MCF 10A (cell line): ENCODE measurements around the gene C4A. TPM values are rescaled to one million over a fixed set of nuclear protein-coding genes. Genes with fewer than 3 reads are reported as not detected.

Experiments
- BruUV-seq: library from RNA; stranded (reverse); fragments of 400-500 nt; replicated peaks from 2 replicates; lab custom pipeline; 2021; lab: Mats Ljungman, UMichigan
- CTCF ChIA-PET: fragments of 300-600 bp; sonication (Branson Sonifier 250); formaldehyde crosslinking; extraction: SDS; loops from one replicate; lab custom pipeline; 2021; ENCODE audit warnings: antibody characterized with exemption, inconsistent platforms; lab: Yijun Ruan, JAX
- POLR2A ChIA-PET: fragments of 300-600, 350-650 bp; sonication (Branson Sonifier 250); formaldehyde crosslinking; extraction: SDS; loops from one replicate; lab custom pipeline; 2020; ENCODE audit warnings: antibody characterized with exemption, inconsistent platforms; lab: Yijun Ruan, JAX
- DNase-seq: peaks from one replicate; pipeline ENCODE4 v3.0.0-alpha.2; 2018; ENCODE audit not compliant: unreplicated experiment
- H3K27ac Mint-ChIP-seq: one replicate; pipeline ENCODE4 v1.8.0; 2022; ENCODE audit warnings: mild to moderate bottlenecking, low read depth, mixed read lengths; ENCODE audit not compliant: unreplicated experiment
- H3K27me3 Mint-ChIP-seq: one replicate; pipeline ENCODE4 v1.8.0; 2022; ENCODE audit warnings: mixed read lengths; ENCODE audit not compliant: insufficient read depth, unreplicated experiment
- H3K36me3 Mint-ChIP-seq: one replicate; pipeline ENCODE4 v1.8.0; 2022; ENCODE audit warnings: mild to moderate bottlenecking, moderate library complexity, mixed read lengths; ENCODE audit not compliant: insufficient read depth, unreplicated experiment
- H3K4me1 Mint-ChIP-seq: one replicate; pipeline ENCODE4 v1.8.0; 2022; ENCODE audit warnings: mixed read lengths; ENCODE audit not compliant: insufficient read depth, unreplicated experiment
- H3K4me3 Mint-ChIP-seq: one replicate; pipeline ENCODE4 v1.8.0; 2022; ENCODE audit warnings: mild to moderate bottlenecking, moderate library complexity, mixed read lengths; ENCODE audit not compliant: unreplicated experiment
- H3K9me3 Mint-ChIP-seq: one replicate; pipeline ENCODE4 v1.8.0; 2022; ENCODE audit warnings: mixed read lengths; ENCODE audit not compliant: unreplicated experiment
- intact Hi-C: fragments of 100-400 bp; cut with micrococcal nuclease; formaldehyde crosslinking; loops from 2 replicates; pipeline ENCODE4 v1.14.1; 2022
- total RNA-seq: library from RNA; stranded (reverse); gene quantifications from 2 replicates; pipeline ENCODE4 v1.2.3, GENCODE V29; 2022
- TF ChIP-seq, protein P1 (sequence below): fragments of 200-600 bp; IDR thresholded peaks from one replicate; pipeline ENCODE4 v1.8.0; 2022; ENCODE audit warnings: antibody characterized with exemption, mild to moderate bottlenecking; ENCODE audit not compliant: unreplicated experiment

C4A gene
- total RNA-seq, 1 experiment from 2014 or later = 7.7 TPM

DNA sequence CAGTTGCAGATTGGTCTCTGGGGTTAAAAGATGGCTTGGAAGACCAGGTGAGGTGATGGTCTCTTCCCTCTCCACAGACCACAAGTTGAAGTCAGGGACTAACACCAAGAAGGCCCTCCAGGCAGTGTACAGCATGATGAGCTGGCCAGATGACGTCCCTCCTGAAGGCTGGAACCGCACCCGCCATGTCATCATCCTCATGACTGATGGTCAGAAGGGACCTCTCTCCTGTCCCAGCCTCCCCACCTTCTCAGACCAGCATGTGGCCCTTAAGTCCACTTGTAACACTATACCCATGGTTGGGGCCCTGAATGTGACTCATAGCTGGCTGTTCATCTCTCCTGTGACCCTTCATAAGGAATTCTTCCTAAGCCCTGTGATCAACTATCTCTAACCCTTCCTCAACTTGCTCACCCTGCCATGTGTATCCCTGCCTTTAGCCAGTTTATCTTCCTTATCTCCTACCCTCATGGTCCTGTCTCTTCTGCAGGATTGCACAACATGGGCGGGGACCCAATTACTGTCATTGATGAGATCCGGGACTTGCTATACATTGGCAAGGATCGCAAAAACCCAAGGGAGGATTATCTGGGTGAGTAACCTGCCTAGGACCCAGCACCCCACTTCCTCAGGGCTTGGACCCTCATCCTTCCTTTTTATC lies 33.0 kb upstream of the C4A start:
- Mint-ChIP-seq H3K4me1 (peaks cover 47% of the 10 kb centered on the region), H3K27me3 (no peaks in the 10 kb centered on the region), H3K36me3 (peaks cover 52% of the 10 kb centered on the region), H3K9me3 (no peaks in the 10 kb centered on the region), H3K27ac (peak overlapping the region; percentile 70), H3K4me3 (peak overlapping the region; percentile 17)
- peak; percentile 54 for DNase-seq
- no TSS peak for BruUV-seq
- ChIA-PET POLR2A (interaction anchor here (1.6 to 3.6 kb wide), 4 partner anchors 10 to 51 kb away, joined by 6 to 24 read pairs (median 8); partner anchors contain the start of genes DXO, EHMT2, NELFE and SKIC2), CTCF (interaction anchor here (0.6 to 2.5 kb wide), 3 partner anchors 13 to 372 kb away, joined by 3 to 6 read pairs (median 3); partner anchors contain the start of gene ZBTB12)
- intact Hi-C loops = no loop called here
- TF ChIP-seq, protein P1, sequence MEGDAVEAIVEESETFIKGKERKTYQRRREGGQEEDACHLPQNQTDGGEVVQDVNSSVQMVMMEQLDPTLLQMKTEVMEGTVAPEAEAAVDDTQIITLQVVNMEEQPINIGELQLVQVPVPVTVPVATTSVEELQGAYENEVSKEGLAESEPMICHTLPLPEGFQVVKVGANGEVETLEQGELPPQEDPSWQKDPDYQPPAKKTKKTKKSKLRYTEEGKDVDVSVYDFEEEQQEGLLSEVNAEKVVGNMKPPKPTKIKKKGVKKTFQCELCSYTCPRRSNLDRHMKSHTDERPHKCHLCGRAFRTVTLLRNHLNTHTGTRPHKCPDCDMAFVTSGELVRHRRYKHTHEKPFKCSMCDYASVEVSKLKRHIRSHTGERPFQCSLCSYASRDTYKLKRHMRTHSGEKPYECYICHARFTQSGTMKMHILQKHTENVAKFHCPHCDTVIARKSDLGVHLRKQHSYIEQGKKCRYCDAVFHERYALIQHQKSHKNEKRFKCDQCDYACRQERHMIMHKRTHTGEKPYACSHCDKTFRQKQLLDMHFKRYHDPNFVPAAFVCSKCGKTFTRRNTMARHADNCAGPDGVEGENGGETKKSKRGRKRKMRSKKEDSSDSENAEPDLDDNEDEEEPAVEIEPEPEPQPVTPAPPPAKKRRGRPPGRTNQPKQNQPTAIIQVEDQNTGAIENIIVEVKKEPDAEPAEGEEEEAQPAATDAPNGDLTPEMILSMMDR = no peak

DNA sequence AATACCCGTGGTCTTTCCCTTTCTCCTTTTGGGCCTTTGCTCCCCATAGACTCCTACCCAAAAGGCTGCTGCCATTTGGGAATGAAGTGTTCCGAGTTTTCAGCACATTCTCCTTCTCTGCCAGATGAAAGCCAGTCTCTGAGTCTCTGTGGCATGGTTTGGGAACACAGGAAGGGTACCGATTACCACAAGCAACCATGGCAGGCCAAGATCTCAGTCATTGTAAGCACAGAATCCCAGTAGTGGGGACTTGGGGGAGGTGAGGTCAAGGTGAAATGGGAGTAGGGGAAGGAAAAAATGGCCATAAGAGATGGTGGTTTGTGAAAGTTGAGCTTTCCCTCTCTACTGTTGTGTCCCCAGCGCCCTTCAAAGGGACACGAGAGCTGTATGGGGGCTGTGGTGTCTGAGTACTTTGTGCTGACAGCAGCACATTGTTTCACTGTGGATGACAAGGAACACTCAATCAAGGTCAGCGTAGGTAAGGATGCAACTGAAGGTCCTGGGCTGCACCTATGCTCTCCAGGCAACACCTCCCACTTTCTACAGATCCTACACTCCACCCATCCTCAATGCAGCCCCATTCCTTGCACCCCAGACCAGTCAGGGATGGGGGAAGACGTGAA lies 31.8 kb upstream of the C4A start:
- ChIA-PET POLR2A (interaction anchor here (0.5 to 3.6 kb wide), 7 partner anchors 9 to 227 kb away, joined by 3 to 37 read pairs (median 4); partner anchors contain the start of genes DXO, EHMT2, NELFE and NEU1), CTCF (interaction anchor here (0.6 to 3.9 kb wide), 8 partner anchors 12 to 373 kb away, joined by 3 to 32 read pairs (median 5); partner anchors contain the start of genes EHMT2 and ZBTB12)
- Mint-ChIP-seq H3K27me3 (no peaks in the 10 kb centered on the region), H3K27ac (peak overlapping the region; percentile 44), H3K4me1 (peaks cover 41% of the 10 kb centered on the region), H3K4me3 (no peak overlapping the region), H3K36me3 (peaks cover 57% of the 10 kb centered on the region), H3K9me3 (no peaks in the 10 kb centered on the region)
- TF ChIP-seq, protein P1 = no peak
- no peak for DNase-seq
- intact Hi-C loops = loop anchor here (10.0 kb wide), 1 partner anchor 115 kb away; no protein-coding TSS in a partner anchor
- BruUV-seq = no TSS peak

DNA sequence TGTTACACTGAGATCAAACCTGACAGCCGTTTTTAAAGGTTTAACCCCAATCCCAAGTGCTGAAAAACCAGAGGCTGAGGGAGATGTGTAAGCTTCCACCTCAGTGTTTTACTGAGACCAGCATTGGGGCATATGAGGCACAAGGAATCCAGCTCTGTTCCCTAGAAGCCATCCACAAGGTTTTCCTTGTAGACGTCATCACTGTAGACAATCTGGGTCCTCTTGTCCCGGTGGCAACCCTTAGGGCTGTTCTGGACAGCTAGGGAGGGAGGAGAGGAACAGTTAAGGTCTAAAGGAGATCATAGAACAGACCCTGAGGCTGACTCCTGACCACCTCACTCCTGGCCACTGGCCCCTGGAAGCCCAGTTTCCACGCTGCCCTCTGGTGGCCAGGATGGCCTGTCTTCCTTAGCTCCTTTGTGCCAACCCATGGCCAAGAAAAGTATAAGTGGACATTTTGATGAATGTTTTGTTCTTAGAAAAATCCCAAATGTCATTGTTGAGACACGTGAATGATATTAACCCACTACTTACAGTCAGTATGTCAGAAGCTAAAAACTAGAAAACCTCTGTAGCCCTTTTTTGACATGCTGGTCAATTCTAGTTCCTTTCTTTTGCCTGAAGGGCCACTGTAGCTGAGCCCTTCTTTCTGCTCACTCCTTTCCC lies 29.6 kb upstream of the C4A start:
- POLR2A ChIA-PET = interaction anchor here (0.8 to 3.4 kb wide), 11 partner anchors 12 to 243 kb away, joined by 3 to 37 read pairs (median 6); partner anchors contain the start of genes DXO, EHMT2 and ZBTB12
- peak overlapping the region; percentile 61 for H3K27ac Mint-ChIP-seq
- H3K4me3 Mint-ChIP-seq = no peak overlapping the region
- H3K27me3 Mint-ChIP-seq = no peaks in the 10 kb centered on the region
- CTCF ChIA-PET = interaction anchor here (0.6 to 3.9 kb wide), 38 partner anchors 8 to 1243 kb away, joined by 3 to 32 read pairs (median 4); partner anchors contain the start of genes C2, DXO and EHMT2
- H3K36me3 Mint-ChIP-seq = peaks cover 71% of the 10 kb centered on the region
- intact Hi-C loops = loop anchor here (1.0 to 10.0 kb wide), 3 partner anchors 50 to 272 kb away; partner anchors contain the start of gene ZBTB12
- peaks cover 21% of the 10 kb centered on the region for H3K4me1 Mint-ChIP-seq
- TF ChIP-seq, protein P1 = peak; percentile 75
- H3K9me3 Mint-ChIP-seq = no peaks in the 10 kb centered on the region
- BruUV-seq = no TSS peak
- DNase-seq = peak; percentile 73
